ENCODE measurements around the gene ABCA13. TPM values are rescaled to one million over a fixed set of nuclear protein-coding genes. Genes with fewer than 3 reads are reported as not detected.

Gene ABCA13
- total RNA-seq, 1 experiment from 2014 or later, result 1.7 TPM

DNA sequence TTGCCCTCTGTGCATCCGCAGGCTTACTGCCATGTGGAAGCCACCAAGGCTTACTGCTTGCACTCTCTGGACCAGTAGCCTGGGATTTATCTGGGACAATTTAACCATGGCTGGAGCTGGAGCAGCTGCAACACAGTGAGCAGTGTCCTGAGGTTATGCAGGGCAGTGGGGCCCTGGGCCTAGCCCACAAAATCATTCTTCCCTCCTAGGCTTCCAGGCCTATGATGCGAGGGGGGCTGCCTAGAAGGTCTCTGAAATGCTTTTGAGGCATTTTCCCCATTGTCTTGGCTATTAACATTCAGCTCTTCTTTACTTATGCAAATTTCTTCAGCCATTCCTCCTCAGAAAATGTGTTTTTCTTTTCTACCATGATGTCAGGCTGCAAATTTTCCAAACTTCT is 439.4 kb downstream of the ABCA13 start:
- no peak for DNase-seq (ENCODE audit: low read depth, low spot score)
- Histone ChIP-seq H3K4me3 (ENCODE audit: low read depth in 2 of 2, low read length in 2 of 2) (no peak overlapping the region), H3K4me1 (ENCODE audit: control insufficient read depth, insufficient read depth, low read length) (no peaks in the 10 kb centered on the region), H3K27me3 (ENCODE audit: control insufficient read depth, insufficient read depth, low read length) (no peaks in the 10 kb centered on the region), H3K36me3 (ENCODE audit: control insufficient read depth, insufficient read depth, low read length) (no peaks in the 10 kb centered on the region), H3K27ac (ENCODE audit: low read length) (no peak overlapping the region), H3K9me3 (ENCODE audit: control insufficient read depth, insufficient read depth, low read depth, low read length) (no peaks in the 10 kb centered on the region)
- intact Hi-C loops (cut with micrococcal nuclease; ENCODE audit: unreplicated experiment) (no loop called here), in situ Hi-C loops (cut with HindIII; ENCODE audit: low pct_unique_long_range_greater_than_20kb, low sequenced_read_pairs) (no loop called here)
- ChIA-PET CTCF (no interaction called here), POLR2A (no interaction called here)
- TF ChIP-seq POLR2AphosphoS5 (IDR thresholded peaks at IDR 0.05; ENCODE audit: low read depth, low read length) (no peak), SIN3A (IDR thresholded peaks at IDR 0.05; ENCODE audit: borderline replicate concordance, insufficient read depth, low read depth, low read length) (no peak), TCF7L2 (IDR thresholded peaks at IDR 0.05; ENCODE audit: low read depth, low read length) (no peak)
- TF ChIP-seq, protein P1, sequence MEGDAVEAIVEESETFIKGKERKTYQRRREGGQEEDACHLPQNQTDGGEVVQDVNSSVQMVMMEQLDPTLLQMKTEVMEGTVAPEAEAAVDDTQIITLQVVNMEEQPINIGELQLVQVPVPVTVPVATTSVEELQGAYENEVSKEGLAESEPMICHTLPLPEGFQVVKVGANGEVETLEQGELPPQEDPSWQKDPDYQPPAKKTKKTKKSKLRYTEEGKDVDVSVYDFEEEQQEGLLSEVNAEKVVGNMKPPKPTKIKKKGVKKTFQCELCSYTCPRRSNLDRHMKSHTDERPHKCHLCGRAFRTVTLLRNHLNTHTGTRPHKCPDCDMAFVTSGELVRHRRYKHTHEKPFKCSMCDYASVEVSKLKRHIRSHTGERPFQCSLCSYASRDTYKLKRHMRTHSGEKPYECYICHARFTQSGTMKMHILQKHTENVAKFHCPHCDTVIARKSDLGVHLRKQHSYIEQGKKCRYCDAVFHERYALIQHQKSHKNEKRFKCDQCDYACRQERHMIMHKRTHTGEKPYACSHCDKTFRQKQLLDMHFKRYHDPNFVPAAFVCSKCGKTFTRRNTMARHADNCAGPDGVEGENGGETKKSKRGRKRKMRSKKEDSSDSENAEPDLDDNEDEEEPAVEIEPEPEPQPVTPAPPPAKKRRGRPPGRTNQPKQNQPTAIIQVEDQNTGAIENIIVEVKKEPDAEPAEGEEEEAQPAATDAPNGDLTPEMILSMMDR (IDR thresholded peaks at IDR 0.05), result no peak
- TF ChIP-seq, protein P2, sequence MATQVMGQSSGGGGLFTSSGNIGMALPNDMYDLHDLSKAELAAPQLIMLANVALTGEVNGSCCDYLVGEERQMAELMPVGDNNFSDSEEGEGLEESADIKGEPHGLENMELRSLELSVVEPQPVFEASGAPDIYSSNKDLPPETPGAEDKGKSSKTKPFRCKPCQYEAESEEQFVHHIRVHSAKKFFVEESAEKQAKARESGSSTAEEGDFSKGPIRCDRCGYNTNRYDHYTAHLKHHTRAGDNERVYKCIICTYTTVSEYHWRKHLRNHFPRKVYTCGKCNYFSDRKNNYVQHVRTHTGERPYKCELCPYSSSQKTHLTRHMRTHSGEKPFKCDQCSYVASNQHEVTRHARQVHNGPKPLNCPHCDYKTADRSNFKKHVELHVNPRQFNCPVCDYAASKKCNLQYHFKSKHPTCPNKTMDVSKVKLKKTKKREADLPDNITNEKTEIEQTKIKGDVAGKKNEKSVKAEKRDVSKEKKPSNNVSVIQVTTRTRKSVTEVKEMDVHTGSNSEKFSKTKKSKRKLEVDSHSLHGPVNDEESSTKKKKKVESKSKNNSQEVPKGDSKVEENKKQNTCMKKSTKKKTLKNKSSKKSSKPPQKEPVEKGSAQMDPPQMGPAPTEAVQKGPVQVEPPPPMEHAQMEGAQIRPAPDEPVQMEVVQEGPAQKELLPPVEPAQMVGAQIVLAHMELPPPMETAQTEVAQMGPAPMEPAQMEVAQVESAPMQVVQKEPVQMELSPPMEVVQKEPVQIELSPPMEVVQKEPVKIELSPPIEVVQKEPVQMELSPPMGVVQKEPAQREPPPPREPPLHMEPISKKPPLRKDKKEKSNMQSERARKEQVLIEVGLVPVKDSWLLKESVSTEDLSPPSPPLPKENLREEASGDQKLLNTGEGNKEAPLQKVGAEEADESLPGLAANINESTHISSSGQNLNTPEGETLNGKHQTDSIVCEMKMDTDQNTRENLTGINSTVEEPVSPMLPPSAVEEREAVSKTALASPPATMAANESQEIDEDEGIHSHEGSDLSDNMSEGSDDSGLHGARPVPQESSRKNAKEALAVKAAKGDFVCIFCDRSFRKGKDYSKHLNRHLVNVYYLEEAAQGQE (IDR thresholded peaks at IDR 0.05; ENCODE audit: insufficient read depth in 1 of 2, low read depth in 2 of 2, low read length in 1 of 2), result no peak
- no TSS peak for BruUV-seq (replicated peaks)
- ATAC-seq, result no peak

DNA sequence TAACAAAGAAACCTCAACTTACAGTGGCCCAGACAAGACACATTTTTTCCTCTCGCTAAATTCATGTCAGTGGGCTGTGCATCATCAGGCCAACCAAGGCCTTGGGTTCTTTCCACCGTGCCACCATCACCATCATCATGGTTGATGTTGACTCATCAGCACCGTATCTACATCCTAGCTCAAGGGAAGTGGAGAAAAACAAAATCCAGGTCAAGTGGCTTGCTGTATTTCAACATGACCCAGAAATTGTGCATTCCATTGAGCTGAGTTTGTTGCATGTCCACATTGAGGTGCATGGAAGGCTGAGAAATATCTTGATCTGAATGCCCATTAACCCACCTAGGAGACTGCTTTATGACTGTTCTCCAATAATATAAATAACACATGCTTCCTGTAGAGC is 440.7 kb downstream of the ABCA13 start:
- in situ Hi-C loops (cut with HindIII; ENCODE audit: low pct_unique_long_range_greater_than_20kb, low sequenced_read_pairs), result no loop called here
- no peaks in the 10 kb centered on the region for H3K36me3 ChIP-seq (ENCODE audit: control insufficient read depth, insufficient read depth, low read length)
- POLR2A ChIA-PET, result no interaction called here
- no peak for ATAC-seq
- no peaks in the 10 kb centered on the region for H3K9me3 ChIP-seq (ENCODE audit: control insufficient read depth, insufficient read depth, low read depth, low read length)
- H3K4me3 ChIP-seq (ENCODE audit: low read depth in 2 of 2, low read length in 2 of 2), result no peak overlapping the region
- DNase-seq (ENCODE audit: low read depth, low spot score), result no peak
- intact Hi-C loops (cut with micrococcal nuclease; ENCODE audit: unreplicated experiment), result no loop called here
- TF ChIP-seq, protein P2 (IDR thresholded peaks at IDR 0.05; ENCODE audit: insufficient read depth in 1 of 2, low read depth in 2 of 2, low read length in 1 of 2), result no peak
- TF ChIP-seq, protein P1 (IDR thresholded peaks at IDR 0.05), result no peak
- no peak for TF ChIP-seq POLR2AphosphoS5 (IDR thresholded peaks at IDR 0.05; ENCODE audit: low read depth, low read length)
- no peak for TF ChIP-seq SIN3A (IDR thresholded peaks at IDR 0.05; ENCODE audit: borderline replicate concordance, insufficient read depth, low read depth, low read length)
- TF ChIP-seq TCF7L2 (IDR thresholded peaks at IDR 0.05; ENCODE audit: low read depth, low read length), result no peak
- BruUV-seq (replicated peaks), result no TSS peak
- CTCF ChIA-PET, result no interaction called here
- no peaks in the 10 kb centered on the region for H3K4me1 ChIP-seq (ENCODE audit: control insufficient read depth, insufficient read depth, low read length)
- no peak overlapping the region for H3K27ac ChIP-seq (ENCODE audit: low read length)
- H3K27me3 ChIP-seq (ENCODE audit: control insufficient read depth, insufficient read depth, low read length), result no peaks in the 10 kb centered on the region

Measured in Panc1 (cell line).